ENCODE measurements around the gene GNS.

- TF ChIP-seq CTCF (IDR thresholded peaks at IDR 0.05; ENCODE audit: extremely low read depth in 1 of 2, insufficient read depth in 1 of 2, low read depth in 1 of 2, low read length in 2 of 2), result no peak
- TF ChIP-seq EZH2 (IDR thresholded peaks at IDR 0.05; ENCODE audit: borderline replicate concordance, low read depth, low read length, severe bottlenecking), result no peak
- no peak for TF ChIP-seq POLR2AphosphoS5 (IDR thresholded peaks at IDR 0.05; ENCODE audit: insufficient read depth, low read depth, low read length)
- no peak for TF ChIP-seq POLR2A (IDR thresholded peaks at IDR 0.05; ENCODE audit: low read depth, low read length)
- TF ChIP-seq FOS (IDR thresholded peaks at IDR 0.05; ENCODE audit: borderline replicate concordance, insufficient read depth, low read length), result no peak
Observed at GRCh38 chr12:64678835-64679234, 80.4 kb downstream of the GNS start.

Measured in endothelial cell of umbilical vein (primary cell).